K562 (cell line): ENCODE data around the gene FTH1. TPM values are rescaled to one million over a fixed set of nuclear protein-coding genes. Genes with fewer than 3 reads are reported as not detected.
A peak's percentile ranks its signal among the peaks of the same experiment; 100 is the strongest.

Source experiments
- E2F6 ChIP-seq, 2 experiments: IDR thresholded peaks; 2 replicates each; pipeline ENCODE4 v1.6.1; 2011; ENCODE audit warnings: borderline replicate concordance in 1 of 2, control low read depth in 1 of 2, low read depth in 1 of 2, low read length in 1 of 2, mild to moderate bottlenecking in 1 of 2, mixed read lengths in 1 of 2, moderate library complexity in 1 of 2; ENCODE audit not compliant: insufficient read depth in 1 of 2, insufficient read length in 1 of 2, poor library complexity in 1 of 2, severe bottlenecking in 1 of 2; ENCODE audit errors: extremely low read depth in 1 of 2
- ZNF408 ChIP-seq: fragments of 250-450 bp; sonication (Bioruptor Pico); IDR thresholded peaks from 2 replicates; pipeline ENCODE4 v1.4.0; 2020; ENCODE audit warnings: low read depth, mild to moderate bottlenecking, moderate library complexity
- ZNF561 ChIP-seq: fragments of 450-650 bp; formaldehyde crosslinking; conservative IDR thresholded peaks from 2 replicates; pipeline ENCODE4 v1.4.0; 2020; ENCODE audit warnings: mild to moderate bottlenecking, moderate library complexity
- polyA plus RNA-seq, 8 experiments: library from polyadenylated mRNA; depleted of rRNA in 4 of 8; stranded (reverse) in 5 of 8; unstranded in 3 of 8; fragments of >200 nt; fragmentation: Nextera tagmentation in 2 of 8; fragmentation: Illumina TruSeq in 1 of 8; extraction: Ambion mirVana in 2 of 8; extraction: Trizol in 1 of 8; gene quantifications; 2 replicates each; pipeline versions ENCODE4 v1.2.1 to v1.2.3, GENCODE V29; 2011 to 2014; ENCODE audit warnings: inconsistent platforms in 1 of 8, missing spikeins in 1 of 8
- total RNA-seq, 7 experiments: library from RNA; depleted of rRNA in 6 of 7; stranded (reverse); fragments of >200 nt in 6 of 7; fragmentation: Illumina TruSeq in 2 of 7; extraction: Trizol in 2 of 7; gene quantifications; 2 replicates each; pipeline versions ENCODE4 v1.2.1 to v1.2.3, GENCODE V29; 2011 to 2021; ENCODE audit warnings: low replicate concordance in 1 of 7
- TF ChIP-seq, protein P1 (sequence below): sonication (generic); formaldehyde crosslinking; IDR thresholded peaks from 2 replicates; pipeline ENCODE4 v1.8.0; 2023; ENCODE audit warnings: missing genetic modification reagents, mild to moderate bottlenecking, borderline replicate concordance
- TF ChIP-seq, protein P2 (sequence below), 2 experiments: fragments of 450-650 bp; IDR thresholded peaks; 2 replicates each; pipeline ENCODE4 v1.6.1; 2016; ENCODE audit warnings: mild to moderate bottlenecking in 2 of 2, borderline replicate concordance in 1 of 2, low read depth in 1 of 2, moderate library complexity in 1 of 2
- TF ChIP-seq, protein P3 (sequence below): sonication (generic); formaldehyde crosslinking; IDR thresholded peaks from 2 replicates; pipeline ENCODE4 v1.8.0; 2023; ENCODE audit warnings: mild to moderate bottlenecking, missing genetic modification reagents

FTH1 gene
- total and polyA plus RNA-seq, 9 of the 15 experiments (the other 6 are each of a cell fraction or from before 2014, with no cell fraction given), result 370 to 3,146 (median 802) TPM

- peak in 1 of 2 experiments; percentile 40 for TF ChIP-seq E2F6 (IDR thresholded peaks at IDR 0.05; ENCODE audit: borderline replicate concordance in 1 of 2, extremely low read depth in 1 of 2, insufficient read depth in 1 of 2, insufficient read length in 1 of 2, low read depth in 1 of 2, low read length in 1 of 2, poor library complexity in 1 of 2, severe bottlenecking in 1 of 2)
- no peak for TF ChIP-seq ZNF561 (CRISPR knock-in tag)
- no peak for TF ChIP-seq ZNF408 (CRISPR knock-in tag)
- TF ChIP-seq, protein P1, sequence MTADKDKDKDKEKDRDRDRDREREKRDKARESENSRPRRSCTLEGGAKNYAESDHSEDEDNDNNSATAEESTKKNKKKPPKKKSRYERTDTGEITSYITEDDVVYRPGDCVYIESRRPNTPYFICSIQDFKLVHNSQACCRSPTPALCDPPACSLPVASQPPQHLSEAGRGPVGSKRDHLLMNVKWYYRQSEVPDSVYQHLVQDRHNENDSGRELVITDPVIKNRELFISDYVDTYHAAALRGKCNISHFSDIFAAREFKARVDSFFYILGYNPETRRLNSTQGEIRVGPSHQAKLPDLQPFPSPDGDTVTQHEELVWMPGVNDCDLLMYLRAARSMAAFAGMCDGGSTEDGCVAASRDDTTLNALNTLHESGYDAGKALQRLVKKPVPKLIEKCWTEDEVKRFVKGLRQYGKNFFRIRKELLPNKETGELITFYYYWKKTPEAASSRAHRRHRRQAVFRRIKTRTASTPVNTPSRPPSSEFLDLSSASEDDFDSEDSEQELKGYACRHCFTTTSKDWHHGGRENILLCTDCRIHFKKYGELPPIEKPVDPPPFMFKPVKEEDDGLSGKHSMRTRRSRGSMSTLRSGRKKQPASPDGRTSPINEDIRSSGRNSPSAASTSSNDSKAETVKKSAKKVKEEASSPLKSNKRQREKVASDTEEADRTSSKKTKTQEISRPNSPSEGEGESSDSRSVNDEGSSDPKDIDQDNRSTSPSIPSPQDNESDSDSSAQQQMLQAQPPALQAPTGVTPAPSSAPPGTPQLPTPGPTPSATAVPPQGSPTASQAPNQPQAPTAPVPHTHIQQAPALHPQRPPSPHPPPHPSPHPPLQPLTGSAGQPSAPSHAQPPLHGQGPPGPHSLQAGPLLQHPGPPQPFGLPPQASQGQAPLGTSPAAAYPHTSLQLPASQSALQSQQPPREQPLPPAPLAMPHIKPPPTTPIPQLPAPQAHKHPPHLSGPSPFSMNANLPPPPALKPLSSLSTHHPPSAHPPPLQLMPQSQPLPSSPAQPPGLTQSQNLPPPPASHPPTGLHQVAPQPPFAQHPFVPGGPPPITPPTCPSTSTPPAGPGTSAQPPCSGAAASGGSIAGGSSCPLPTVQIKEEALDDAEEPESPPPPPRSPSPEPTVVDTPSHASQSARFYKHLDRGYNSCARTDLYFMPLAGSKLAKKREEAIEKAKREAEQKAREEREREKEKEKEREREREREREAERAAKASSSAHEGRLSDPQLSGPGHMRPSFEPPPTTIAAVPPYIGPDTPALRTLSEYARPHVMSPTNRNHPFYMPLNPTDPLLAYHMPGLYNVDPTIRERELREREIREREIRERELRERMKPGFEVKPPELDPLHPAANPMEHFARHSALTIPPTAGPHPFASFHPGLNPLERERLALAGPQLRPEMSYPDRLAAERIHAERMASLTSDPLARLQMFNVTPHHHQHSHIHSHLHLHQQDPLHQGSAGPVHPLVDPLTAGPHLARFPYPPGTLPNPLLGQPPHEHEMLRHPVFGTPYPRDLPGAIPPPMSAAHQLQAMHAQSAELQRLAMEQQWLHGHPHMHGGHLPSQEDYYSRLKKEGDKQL, result no peak
- TF ChIP-seq, protein P2, sequence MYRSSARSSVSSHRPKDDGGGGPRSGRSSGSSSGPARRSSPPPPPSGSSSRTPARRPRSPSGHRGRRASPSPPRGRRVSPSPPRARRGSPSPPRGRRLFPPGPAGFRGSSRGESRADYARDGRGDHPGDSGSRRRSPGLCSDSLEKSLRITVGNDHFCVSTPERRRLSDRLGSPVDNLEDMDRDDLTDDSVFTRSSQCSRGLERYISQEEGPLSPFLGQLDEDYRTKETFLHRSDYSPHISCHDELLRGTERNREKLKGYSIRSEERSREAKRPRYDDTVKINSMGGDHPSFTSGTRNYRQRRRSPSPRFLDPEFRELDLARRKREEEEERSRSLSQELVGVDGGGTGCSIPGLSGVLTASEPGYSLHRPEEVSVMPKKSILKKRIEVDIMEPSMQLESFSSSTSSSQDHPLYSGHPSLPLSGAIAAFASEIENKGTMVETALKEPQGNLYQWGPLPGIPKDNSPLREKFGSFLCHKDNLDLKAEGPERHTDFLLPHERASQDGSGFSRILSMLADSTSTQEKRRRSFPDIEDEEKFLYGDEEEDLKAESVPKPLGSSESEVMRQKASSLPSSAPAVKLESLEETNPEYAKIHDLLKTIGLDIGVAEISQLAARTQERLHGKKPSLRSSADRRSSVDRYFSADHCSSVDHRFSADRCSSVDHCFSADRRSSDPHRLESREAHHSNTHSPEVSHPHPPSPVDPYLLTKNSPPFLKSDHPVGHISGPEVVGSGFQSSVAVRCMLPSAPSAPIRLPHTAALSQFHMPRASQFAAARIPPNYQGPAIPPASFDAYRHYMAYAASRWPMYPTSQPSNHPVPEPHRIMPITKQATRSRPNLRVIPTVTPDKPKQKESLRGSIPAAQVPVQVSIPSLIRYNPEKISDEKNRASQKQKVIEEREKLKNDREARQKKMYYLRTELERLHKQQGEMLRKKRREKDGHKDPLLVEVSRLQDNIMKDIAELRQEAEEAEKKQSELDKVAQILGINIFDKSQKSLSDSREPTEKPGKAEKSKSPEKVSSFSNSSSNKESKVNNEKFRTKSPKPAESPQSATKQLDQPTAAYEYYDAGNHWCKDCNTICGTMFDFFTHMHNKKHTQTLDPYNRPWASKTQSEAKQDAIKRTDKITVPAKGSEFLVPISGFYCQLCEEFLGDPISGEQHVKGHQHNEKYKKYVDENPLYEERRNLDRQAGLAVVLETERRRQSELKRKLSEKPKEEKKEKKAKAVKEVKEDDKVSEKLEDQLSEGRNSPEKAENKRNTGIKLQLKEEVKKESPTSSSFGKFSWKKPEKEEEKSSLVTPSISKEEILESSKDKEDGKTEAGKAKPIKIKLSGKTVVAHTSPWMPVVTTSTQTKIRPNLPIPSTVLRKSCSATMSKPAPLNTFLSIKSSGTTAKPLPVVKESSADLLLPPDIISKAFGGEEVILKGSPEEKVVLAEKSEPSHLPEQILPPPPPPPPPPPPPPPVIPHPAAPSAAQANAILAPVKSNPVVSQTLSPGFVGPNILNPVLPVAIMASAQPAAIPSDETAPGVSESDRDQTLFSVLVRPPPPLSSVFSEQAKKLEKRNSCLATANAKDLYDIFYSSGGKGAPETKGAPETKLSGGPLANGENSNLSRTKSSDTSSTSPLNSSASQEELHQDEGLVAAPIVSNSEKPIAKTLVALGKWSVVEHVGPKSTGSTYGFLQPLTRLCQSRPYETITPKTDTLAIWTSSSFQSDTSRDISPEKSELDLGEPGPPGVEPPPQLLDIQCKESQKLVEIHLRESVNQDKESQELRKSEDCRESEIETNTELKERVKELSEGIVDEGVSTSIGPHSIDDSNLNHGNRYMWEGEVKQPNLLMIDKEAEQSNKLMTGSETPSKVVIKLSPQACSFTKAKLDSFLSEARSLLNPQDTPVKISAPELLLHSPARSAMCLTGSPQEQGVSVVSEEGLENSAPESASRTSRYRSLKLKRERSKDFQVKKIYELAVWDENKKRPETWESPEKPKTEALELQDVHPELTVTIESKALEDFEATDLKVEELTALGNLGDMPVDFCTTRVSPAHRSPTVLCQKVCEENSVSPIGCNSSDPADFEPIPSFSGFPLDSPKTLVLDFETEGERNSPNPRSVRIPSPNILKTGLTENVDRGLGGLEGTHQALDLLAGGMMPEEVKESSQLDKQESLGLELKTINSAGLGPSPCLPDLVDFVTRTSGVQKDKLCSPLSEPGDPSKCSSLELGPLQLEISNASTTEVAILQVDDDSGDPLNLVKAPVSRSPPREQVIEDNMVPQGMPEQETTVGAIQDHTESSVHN (IDR thresholded peaks at IDR 0.05; ENCODE audit: borderline replicate concordance in 1 of 2, low read depth in 1 of 2), result no peak
- TF ChIP-seq, protein P3, sequence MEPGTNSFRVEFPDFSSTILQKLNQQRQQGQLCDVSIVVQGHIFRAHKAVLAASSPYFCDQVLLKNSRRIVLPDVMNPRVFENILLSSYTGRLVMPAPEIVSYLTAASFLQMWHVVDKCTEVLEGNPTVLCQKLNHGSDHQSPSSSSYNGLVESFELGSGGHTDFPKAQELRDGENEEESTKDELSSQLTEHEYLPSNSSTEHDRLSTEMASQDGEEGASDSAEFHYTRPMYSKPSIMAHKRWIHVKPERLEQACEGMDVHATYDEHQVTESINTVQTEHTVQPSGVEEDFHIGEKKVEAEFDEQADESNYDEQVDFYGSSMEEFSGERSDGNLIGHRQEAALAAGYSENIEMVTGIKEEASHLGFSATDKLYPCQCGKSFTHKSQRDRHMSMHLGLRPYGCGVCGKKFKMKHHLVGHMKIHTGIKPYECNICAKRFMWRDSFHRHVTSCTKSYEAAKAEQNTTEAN, result no peak
These were observed 47.5 kb downstream of the FTH1 start (continued) for GRCh38 chr11:61919705-61920631.
